Cortex of kidney (tissue), 1 donor: Measurements from ENCODE around the gene IQSEC1.

Experiments used
- DNase-seq: peaks from one replicate; lab custom pipeline; 2025; lab: John Stamatoyannopoulos, UW

The IQSEC1 gene

DNA sequence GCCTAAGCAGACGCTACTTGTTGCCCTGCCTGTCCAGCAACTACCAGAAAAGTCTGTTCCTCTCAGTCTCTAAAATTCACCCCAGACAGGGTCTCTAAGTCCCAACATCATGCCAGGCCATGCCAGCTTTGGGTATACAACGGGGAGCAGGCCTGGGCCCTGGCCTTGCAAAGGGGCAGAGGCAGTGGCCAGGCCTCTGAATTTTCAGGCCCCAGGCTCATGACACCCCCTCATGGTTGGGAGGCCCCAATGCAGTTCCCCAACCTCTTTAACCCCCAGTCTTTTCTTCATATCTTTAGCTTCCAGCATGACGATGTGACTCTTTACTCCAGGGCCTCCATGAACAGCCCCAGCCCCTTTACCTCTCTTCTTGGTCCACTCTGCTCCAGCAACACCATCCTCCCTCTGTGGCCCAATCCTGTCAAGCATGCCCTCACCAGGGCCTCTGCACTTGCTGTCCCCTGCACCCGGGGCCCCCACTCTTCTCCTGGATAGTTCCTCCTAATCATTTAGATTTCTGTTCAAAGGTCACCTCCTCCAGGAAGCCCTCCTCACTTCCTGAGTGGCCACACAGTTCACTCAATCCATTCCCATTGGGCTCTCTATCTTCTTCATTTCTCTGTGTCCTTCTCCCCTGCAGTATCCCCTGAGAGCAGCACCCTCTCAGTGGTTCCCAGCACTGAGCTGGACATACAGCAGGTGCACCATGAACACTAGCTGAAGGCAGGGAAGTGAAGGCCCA is 4.8 kb downstream of the IQSEC1 start:
- no peak for DNase-seq

DNA sequence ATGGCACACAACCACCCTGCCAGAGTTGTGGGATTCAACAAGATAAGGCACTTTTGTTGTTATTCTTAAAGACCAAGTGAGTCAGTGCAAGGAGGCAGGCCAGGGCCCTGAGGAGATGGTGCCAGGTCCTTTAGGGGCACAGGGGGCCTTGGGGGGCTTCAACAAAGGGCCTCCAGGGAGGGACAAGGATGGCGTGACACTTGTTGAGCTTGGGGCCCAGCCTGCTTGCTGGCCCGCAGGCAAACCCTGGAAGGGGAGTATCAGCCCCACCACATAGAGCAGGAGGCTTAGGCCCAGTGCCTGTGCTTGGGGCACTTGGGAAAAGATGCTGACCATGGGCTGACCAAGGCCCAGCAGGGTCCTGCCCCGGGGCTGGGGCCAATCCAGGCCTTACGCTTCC is 5.5 kb downstream of the IQSEC1 start:
- DNase-seq = no peak

DNA sequence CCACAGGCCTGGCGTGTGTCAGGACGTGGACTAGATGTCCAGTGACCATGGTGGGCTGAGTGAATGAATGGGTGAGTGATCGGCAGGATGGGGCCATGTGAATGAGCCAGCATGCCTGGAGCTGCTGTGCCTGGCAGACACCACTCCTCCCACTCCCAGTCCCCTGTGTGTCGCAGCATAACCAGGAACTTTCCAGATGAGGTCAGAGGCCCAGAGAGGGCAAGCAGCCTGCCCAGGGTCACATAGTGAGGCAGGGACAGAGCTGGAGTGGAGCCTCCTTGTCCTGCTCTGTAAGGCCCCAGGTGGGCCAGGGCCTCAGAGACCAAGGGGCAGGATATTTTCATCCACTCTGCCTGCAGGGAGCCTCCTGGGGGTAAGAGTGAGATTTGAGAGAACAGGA is 6.4 kb downstream of the IQSEC1 start:
- DNase-seq = no peak

DNA sequence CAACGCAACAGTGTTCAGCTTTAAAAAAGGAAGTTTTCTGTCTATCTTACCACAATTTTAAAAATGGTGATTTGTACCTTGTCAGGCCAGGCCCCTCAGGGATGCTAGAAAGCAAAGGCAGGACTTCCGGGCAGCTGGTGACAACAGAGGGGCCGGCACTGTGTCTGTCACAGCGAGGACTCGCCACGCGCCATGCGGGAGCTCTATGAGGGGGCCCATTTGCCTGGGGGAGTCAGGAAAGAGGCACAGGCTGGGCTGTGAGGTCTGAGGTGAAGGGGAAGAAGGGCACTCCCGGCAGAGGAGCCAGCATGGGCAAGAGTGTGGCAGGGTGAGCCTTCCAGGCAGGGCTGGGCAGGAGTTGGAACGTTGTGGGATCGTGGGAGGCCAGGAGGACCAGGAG is 7.0 kb downstream of the IQSEC1 start:
- no peak for DNase-seq

DNA sequence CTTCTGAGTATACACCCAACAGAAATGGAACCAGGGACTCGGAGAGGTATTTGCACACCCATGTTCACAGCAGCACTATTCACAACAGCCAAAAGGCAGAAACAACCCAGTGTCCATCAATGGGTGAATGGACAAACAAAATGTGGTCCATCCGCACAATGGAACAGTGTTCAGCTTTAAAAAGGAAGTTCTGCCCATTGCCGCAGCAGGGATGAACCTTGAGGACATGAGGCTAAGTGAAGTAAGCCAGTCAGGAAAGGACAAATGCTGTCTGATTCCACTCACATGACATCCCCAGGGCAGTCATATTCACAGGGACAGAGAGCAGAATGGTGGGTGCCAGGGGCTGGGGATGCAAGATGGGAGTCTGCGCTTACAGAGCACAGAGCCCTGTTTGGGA is 7.5 kb downstream of the IQSEC1 start:
- DNase-seq = no peak

DNA sequence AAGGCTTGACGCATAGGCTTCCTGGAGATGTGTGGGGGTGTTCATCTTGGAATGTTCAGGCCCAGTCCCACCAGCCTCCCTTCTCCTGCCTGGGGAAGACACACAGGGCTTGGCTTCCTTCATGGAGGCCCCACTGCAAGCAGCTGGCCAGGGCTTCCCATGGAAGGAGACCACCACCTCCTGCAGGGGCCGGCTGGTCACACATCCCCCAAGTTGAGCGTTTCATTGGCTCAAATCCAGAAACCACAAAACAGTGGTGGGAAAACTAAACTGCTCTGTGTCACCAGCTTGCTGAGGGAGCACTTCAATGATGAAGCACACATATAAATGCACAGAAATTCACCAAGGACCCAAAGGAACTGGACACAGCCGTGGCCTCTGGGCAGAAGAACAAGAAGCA is 8.3 kb downstream of the IQSEC1 start:
- no peak for DNase-seq

DNA sequence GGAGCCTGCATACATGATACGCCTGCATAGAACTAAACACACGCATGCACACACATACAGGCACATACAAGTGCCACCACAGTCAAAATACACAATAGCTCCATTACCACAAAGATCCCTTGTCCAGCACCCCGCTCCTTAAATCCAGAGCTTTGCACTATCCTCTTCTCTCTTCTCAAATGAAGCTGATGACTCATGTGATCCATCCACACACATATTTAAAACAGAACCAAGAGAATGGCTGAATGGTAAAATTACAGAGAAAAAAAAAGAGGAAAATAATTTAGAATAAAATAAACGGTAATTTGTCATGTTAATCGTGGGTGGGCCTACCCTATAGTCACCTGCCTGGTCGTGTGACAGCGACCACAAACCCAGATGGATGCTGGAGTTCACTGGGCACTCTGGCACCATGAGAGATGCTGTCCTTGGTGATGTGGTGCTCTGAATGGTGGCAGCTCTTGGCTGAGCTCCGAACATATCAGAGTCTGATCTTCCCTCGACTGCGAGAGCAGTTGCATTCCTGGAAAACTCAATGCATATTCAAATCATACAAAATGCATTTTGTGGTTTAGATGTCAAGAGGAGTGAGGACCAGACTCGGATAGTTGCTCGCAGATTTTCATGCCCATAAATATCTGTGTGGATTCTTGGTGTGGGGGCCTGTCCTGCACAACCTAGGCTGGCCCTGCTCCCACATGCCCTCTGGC is 8.9 kb downstream of the IQSEC1 start:
- no peak for DNase-seq

DNA sequence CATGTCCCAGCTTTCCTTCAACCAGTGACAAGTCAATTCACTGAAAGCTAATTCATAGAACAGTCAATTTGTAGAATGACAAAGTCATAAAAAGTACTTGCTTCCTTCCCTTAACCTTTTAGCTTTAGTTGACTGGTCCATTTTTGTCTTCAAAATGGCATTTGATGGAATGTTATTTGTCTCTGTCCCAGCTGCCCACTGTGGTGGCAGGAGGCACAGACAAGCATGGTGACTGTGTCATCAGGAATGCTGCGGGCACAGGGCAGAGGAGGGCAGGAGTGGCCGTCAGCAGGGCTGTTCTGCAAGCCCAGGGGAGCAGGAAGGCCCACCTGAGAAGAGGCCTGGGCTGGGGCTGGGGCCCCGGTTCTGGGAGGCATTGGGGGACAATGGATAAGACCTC is 10.0 kb downstream of the IQSEC1 start:
- DNase-seq = no peak

DNA sequence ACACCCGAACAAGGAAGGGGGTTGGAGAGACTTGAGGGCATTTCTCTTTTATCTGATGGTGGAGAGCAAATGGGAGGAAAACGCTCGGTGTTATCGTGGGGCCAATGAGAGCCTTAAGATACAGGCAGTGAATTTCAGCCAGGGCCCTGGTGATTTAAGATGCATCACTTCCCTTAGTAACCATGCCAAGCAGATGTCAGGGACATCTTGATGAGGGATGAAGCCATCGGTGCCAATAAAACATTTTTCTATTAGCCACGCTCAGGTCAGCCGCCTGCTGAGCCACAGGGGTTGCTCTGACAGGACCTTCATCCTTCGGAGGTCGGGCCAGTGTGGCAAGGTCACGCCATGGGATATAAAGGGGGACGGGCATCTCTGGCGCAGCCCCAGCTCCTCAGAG is 10.6 kb downstream of the IQSEC1 start:
- DNase-seq = no peak

DNA sequence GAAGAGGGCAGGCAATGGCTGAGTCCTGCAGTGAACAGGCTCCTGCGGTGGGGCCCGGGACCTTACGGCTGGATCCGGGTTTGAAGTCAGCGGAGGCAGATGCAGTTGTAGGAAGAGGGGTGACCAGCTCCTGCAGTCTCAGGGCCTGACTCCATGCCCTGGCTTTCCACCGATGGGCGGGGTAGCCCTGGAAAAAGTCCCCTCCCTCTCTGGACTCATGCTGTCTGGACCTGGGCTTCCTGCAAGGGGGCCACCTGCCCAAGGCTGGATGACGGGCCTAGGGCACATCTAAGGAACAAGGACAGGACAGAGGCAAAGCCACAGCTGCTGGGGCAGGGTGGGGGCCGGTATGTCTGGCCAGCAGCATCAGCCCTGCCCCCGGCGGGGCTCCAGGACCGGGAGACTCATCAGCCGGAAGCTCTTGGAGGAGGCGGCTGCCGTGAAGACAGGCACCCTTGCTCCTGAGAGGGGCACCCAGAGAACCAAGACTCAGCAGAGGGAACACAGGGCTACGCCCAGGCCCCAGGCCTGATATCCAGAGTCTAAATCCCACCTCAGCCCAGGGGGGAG is 12.8 kb downstream of the IQSEC1 start:
- DNase-seq = no peak

DNA sequence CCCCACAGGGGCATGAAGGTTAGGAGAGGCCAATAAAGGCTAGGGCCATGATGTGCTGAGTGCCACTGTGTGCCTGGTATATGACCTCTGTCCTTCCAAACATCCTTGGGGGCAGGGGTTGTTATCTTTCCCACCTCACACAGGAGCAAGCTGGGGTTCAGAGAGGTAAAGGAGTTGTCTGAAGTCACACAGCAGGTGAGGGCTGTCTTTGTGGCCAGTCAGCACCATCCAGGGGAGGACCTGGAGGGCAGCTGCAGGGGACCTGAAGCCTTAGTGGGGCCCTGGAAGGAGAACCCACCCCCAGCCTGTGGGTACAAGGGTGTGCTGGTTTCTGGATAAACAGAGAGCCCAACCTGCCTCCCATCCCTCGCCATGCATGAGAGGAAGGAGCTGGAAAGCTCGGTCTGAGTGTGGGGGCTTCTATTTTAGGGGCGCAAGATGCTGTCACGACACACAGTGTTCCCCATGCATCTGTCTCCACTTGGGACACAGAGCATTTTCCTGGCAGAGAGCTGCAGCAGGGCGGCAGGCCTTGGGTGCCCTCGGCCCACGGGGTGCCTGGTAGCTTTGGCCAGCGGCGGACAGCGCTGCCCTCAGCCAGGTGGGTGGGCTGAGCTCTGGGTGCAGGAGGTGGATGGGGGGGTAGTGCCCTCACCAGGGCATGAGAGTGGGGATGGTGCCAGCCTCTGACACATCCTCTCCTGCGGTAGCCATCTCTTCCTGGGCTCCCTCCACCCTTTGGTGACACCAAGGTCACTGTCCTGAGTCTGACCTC is 14.7 kb downstream of the IQSEC1 start:
- DNase-seq = no peak

DNA sequence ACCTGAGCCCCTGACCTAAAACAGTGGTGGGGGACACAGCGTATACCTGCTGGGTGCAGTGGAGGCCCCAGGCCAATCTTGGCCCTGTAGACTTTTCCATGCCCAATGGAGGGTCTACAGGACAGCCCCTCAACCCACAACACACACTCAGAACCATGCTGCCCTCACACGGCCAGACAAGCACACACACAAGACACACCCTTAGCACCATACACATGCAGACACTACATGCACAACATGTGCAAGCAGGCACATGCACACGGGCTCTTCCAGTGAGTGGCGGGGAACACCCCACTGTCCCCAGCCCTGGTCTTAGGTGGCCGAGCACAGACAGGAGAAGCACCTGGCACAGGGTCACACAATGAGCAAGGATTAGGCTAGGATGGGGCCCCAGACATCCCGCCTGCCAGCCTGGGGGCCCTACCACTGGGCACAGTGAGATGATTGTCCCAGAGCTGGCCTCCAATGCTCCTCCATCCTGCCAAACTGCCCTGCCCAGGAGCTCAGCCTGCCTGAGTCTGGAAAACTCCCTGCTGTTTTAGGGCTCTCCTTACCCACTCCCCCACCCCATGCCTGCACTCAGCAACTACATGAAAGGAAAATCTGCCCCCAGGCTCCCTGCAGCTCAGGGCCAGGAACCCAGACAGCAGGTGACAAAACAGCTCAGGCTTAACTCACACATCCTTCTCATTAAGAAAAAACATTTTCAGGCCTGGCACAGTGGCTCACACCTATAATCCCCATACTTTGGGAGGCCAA is 15.8 kb downstream of the IQSEC1 start:
- no peak for DNase-seq

DNA sequence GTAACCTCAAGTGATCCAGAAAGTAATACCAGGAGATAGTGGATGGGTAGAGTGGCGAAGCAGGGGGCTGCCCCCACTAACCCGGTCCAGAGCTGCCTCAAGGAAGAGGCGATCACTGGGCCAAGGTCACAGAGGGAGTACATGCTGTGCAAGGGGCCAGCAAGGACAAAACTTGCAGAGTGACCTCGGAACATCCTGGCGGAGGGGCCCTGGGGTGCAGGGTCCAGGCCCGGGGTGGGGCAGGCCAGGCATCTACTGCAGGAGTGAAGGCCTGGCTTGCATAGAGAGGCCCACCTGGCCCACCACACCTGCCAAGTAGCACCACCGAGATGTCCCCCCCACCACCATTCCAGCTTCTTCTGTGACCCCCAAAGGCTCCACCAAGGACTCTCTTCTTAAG is 17.6 kb downstream of the IQSEC1 start:
- no peak for DNase-seq

DNA sequence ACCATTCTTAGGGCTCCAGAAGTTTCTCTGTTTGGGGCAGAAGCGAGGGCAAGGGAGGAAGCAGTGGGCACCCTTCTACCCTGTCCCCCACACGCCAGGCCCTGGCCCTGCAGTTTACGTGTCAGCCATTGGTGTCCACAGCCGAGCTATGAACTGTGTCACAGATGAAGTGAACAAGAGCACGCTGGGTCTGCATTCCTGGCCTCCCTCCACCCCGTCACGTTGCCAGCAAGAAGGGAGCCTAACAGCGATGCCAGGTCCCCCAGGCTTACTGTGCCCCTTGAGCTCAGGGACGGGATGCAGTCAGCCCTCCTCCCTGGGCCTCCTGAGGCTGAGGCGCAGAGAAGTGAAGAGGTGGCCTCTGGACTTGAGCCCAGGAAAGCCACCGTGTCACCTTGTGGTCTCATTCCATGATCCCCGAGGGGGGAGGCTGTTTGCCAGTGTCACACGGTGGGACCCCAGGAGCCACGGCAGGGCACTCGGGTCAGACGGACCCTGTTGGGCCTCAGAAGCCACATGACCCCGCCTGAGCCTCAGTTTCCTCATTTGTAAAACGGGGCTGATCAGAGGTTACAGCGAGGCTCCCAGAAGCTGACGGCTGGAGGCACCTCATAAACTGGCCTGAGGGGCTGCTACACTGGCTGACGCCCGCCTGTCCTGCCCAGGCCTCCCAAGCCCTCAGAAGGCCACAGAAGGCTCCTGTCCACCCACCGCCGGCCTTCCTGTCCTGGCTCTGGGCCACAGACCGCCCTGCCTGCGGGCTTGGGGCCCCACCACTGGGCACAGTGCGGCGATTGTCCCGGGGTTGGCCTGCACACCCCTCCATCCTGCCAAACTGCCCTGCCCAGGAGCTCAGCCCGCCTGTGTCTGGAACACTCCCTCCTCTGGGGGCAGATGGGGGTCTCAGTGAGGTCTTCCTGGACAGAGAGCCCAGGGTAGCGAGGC is 18.6 kb downstream of the IQSEC1 start:
- no peak for DNase-seq

DNA sequence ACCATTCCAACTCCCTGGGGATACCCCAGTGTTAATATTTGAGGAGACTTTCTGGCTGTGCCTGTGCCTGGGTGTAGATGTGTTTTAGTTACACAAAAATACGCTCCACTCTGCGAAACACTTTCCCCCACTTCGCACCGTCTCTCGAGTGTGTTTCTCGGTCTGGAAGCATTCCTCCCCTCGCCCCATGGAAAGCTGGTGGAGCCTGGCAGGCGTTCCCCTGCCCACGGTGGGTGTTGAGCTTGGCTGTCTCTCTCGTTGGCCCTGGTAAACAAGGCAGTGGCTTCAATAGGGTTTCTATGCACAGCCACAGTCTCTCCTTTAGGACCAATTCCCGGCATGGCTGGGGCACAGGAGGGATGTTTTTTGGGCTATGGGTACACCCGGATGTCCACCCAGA is 19.3 kb downstream of the IQSEC1 start:
- DNase-seq = no peak

DNA sequence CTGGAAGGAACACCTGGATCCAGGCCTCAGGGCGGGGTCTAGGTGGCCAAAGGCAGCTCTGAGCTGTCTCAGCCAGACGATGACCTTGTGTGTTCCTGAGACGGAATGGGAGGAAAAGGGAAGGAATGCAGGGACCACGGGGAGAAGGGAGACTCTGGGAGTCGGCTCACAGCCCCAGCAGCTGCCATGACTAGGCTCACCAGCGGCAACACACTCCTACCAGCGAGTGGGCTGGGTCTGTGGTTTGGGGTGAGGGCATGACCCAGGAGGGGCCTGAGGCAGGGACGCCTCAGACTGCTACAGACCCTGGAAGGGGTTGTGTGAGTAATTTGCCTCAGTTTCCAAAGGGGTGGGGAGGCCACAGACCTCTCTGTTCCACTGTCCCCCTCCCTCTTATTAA is 19.8 kb downstream of the IQSEC1 start:
- no peak for DNase-seq

DNA sequence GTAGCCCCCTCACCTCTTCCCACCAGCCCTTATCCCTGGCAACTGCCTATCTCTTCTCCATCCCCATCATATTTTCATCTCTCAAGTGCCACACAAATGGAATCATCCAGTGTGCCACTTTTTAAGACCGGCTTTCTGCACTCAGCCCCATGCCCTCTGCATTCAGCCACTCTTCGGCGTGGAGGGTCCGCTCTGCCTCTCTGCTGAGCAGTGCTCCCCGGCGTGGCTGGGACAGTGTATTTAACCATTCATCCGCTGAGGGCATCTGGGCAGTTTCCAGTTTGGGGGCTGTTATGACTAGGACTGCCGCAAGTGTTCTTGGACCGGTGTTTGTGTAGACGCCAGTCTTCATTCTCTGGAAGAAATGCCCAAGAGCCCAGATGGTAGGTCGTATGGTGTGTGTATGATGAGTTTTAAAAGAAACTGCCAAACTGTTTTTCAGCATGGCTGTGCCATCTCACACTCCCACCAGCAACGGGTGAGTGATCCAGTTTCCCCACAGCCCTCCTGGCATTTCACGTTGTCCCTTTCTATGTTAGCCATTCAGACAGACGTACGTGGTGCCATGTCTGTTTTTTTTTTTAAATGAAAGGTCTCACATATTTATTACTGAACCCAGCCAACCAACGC is 20.9 kb downstream of the IQSEC1 start:
- DNase-seq = no peak

DNA sequence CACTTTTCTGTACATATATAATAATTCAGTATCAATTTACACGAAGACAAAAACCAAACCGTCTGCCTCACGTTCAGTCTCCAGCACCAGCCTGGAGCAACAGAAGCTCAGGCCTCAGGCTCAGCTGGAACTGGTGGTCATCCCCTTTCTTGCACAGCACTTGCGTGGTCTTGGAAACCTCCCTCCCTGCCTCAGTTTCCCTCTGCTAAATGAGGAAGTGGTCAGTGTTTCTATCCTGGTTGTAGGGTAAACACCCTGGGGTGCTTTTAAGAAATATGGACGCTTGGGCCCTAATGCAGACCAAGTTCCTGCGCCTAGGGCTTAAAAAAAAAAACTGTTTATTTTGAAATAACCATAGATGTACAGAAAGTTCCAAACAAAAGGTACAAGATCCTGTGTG is 21.6 kb downstream of the IQSEC1 start:
- DNase-seq = no peak

DNA sequence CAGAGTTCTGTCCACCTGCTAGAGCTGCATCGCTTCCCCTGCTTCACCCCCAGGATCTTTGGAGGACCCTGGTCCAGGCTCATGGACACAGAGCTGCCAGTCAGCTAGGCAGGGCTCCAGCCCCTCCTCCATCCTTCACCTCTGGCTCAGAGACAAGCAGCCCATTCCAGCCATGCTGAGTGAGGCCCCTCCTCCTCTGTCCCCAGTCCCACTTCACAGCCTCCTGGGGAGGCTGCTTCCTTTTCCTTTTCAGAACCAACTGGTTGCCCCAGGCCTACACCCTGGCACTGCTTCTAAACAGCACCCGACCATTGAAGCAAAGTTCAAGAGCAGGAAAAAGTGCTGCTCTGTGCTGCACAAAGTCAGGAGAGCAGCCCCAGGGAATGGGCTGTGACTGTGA is 22.2 kb downstream of the IQSEC1 start:
- DNase-seq = no peak

DNA sequence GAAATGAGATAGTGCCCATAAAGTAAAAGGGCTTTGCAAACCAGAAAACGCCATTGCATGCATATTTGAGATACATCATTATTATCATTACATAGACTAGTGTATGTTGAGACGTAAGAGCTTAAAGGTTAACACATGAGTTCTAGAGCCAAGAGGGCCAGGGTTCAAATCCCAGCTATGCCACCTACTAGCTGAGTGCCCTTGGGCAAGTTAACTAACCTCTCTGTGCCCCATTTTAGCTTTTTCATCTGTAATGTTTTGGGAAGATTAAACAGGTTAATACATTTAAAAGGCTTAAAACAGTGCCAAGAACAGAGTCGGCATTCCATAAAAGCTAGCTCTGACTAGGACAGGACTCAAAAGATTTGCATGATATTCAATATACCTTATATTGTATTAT is 22.8 kb downstream of the IQSEC1 start:
- no peak for DNase-seq
